Panc1 (cell line): ENCODE data around the gene BAX.

Source experiments
- POLR2AphosphoS5 ChIP-seq: IDR thresholded peaks from 2 replicates; pipeline ENCODE4 v1.6.1; 2012; ENCODE audit warnings: mild to moderate bottlenecking, low read depth, low read length, moderate library complexity
- SIN3A ChIP-seq: IDR thresholded peaks from 2 replicates; pipeline ENCODE4 v1.6.1; 2012; ENCODE audit warnings: low read depth, mild to moderate bottlenecking, low read length, moderate library complexity, borderline replicate concordance; ENCODE audit not compliant: insufficient read depth
- TF ChIP-seq, protein P1 (sequence below): fragments of 450-650 bp; IDR thresholded peaks from 2 replicates; pipeline ENCODE4 v1.5.1; 2017; ENCODE audit warnings: mild to moderate bottlenecking

DNA sequence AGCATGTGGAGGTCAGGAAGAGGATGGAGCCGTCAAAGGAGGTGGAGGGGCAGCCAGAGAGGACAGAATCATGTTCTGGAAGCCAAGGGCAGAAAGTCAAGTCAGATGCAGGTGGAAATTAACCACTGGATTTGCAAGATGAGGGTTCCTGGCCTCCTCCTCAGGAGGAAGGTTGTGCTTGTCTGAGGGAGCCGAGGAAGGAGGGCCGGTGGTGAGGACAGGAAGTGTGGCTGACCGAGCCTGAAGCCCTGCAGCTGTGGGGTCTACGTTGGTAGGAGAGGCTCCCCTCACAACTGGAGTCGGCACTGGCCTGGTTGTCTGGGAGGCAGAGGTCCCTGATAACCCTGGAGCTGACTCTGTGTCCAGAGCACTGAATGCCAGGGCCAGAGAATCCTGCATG, 36.6 kb upstream of the BAX start:
- no peak for TF ChIP-seq SIN3A
- TF ChIP-seq, protein P1, sequence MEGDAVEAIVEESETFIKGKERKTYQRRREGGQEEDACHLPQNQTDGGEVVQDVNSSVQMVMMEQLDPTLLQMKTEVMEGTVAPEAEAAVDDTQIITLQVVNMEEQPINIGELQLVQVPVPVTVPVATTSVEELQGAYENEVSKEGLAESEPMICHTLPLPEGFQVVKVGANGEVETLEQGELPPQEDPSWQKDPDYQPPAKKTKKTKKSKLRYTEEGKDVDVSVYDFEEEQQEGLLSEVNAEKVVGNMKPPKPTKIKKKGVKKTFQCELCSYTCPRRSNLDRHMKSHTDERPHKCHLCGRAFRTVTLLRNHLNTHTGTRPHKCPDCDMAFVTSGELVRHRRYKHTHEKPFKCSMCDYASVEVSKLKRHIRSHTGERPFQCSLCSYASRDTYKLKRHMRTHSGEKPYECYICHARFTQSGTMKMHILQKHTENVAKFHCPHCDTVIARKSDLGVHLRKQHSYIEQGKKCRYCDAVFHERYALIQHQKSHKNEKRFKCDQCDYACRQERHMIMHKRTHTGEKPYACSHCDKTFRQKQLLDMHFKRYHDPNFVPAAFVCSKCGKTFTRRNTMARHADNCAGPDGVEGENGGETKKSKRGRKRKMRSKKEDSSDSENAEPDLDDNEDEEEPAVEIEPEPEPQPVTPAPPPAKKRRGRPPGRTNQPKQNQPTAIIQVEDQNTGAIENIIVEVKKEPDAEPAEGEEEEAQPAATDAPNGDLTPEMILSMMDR: no peak
- no peak for TF ChIP-seq POLR2AphosphoS5
